Adrenal gland (tissue), 5 donors: ENCODE measurements around the gene HIPK2.

Experiments used
- CTCF ChIP-seq, 6 experiments: fragments of 450-650 bp in 4 of 6; fragments of 200-600 bp in 2 of 6; sonication (generic) in 1 of 6; IDR thresholded peaks; 1 replicate in 5 of 6; 2 replicates in 1 of 6; pipeline versions ENCODE4 v1.5.1 to v1.8.0; 2016 to 2021; ENCODE audit warnings: antibody characterized with exemption in 6 of 6, mild to moderate bottlenecking in 2 of 6, moderate library complexity in 1 of 6
- POLR2A ChIP-seq, 2 donors: fragments of 450-650 bp; IDR thresholded peaks; one replicate each; pipeline ENCODE4 v1.6.1; 2017; ENCODE audit warnings: antibody characterized with exemption in 2 of 2, mild to moderate bottlenecking in 2 of 2, moderate library complexity in 1 of 2
- donor health status: DM: no; HTN: no; CAD: no.

GRCh38 chr7:139525239-139525638 lies 252.6 kb downstream of the HIPK2 start:
- TF ChIP-seq CTCF (IDR thresholded peaks at IDR 0.05) = no peak
- TF ChIP-seq POLR2A (IDR thresholded peaks at IDR 0.05) = no peak
